Measurements from ENCODE around the gene TULP1.
A peak's percentile ranks its signal among the peaks of the same experiment; 100 is the strongest.

The TULP1 gene

DNA sequence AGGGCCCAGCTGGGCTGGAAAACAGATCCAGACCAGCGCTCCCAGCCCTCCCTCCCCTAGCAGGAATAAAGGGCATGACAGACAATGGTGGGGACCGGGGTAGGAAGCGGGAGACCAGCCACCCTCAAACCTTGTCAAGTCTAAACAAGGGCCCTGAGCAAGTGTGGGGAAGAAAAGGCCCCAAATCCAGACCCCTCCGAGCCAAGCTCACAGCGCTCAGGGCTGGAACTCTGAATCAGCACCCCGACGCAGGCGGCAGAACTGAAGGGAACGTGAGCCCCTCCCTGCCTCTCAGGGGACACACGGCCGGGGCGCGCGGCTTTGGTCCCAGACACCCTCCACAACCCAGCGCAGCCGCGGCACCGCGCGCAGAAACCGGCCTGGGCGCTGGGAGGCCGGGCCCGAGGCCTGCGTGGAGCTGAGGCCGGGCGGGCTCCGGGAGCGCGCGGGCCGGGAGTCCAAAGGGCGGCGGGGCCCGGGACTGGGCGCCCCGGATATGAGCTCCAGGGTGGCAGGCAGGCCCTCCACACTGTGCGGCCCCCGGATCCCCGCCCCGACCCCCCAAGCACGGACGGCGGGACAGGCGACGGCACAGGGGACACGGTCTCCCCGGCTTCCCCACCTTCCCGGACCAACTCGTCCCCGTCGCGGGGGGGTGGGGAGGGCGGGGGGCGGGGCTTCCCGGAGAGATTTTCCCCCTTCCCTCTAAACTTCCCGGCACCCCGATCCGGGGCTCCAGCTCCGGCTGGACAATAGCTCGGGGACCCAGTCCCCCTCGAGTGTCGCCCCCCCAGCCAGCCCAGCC, 16.5 kb downstream of the TULP1 start:
- H3K23ac ChIP-seq (ENCODE audit: low read length in 2 of 2) = peak overlapping the region in 1 of 2 experiments; percentile 43
- peak overlapping the region; percentile 74 to 92 for H3K18ac ChIP-seq (ENCODE audit: low read depth in 1 of 2, low read length in 2 of 2)
- peak overlapping the region; percentile 38 for H2AK5ac ChIP-seq (ENCODE audit: low read length, severe bottlenecking)
- WGBS = 3% methylated on average over 6 of the region's 63 CpGs
- H3K9ac ChIP-seq (ENCODE audit: low read length) = peak overlapping the region; percentile 91
- H2BK120ac ChIP-seq (ENCODE audit: low read depth, low read length) = peak overlapping the region; percentile 87
- H2BK5ac ChIP-seq (ENCODE audit: low read depth, low read length, poor library complexity, severe bottlenecking) = peak overlapping the region; percentile 85
- H4K91ac ChIP-seq (ENCODE audit: low read length) = peak overlapping the region; percentile 76
- peak overlapping the region in 1 of 2 experiments; percentile 59 for H2BK12ac ChIP-seq (ENCODE audit: low read length in 2 of 2)
- H3K4me2 ChIP-seq (ENCODE audit: low read length, poor library complexity, severe bottlenecking) = peak overlapping the region; percentile 89
- DNase-seq = no peak
- H3K9me3 ChIP-seq (ENCODE audit: control insufficient read depth, low read length) = no peaks in the 10 kb centered on the region
- H3K14ac ChIP-seq (ENCODE audit: low read length in 2 of 2) = peak overlapping the region; percentile 77 to 97
- H3K27ac ChIP-seq (ENCODE audit: low read length, poor library complexity, severe bottlenecking) = peak overlapping the region; percentile 78
- H4K8ac ChIP-seq (ENCODE audit: low read length) = no peak overlapping the region
- H3K4me3 ChIP-seq (ENCODE audit: insufficient read depth in 1 of 2, low read depth in 1 of 2, low read length in 2 of 2) = peak overlapping the region; percentile 76 to 85
- H3K27me3 ChIP-seq (ENCODE audit: control insufficient read depth in 1 of 2, insufficient read depth in 1 of 2, low read length in 2 of 2) = no peaks in the 10 kb centered on the region
- H2BK15ac ChIP-seq (ENCODE audit: low read depth, poor library complexity, severe bottlenecking) = peak overlapping the region; percentile 91
- H3K4me1 ChIP-seq (ENCODE audit: control insufficient read depth, insufficient read depth, low read depth, low read length) = peaks cover 63% of the 10 kb centered on the region
- H2AFZ ChIP-seq (ENCODE audit: low read depth, low read length) = no peak overlapping the region
- peaks cover 8% of the 10 kb centered on the region for H3K79me1 ChIP-seq (replicated peaks; ENCODE audit: low read length, poor library complexity, severe bottlenecking)
- H3K36me3 ChIP-seq (ENCODE audit: control insufficient read depth in 1 of 2, insufficient read depth in 2 of 2, low read depth in 1 of 2, low read length in 2 of 2) = peaks cover 0 to 12% of the 10 kb centered on the region in 2 experiments
- peak overlapping the region; percentile 84 to 98 for H3K4ac ChIP-seq (ENCODE audit: low read depth in 1 of 2, low read length in 2 of 2)

DNA sequence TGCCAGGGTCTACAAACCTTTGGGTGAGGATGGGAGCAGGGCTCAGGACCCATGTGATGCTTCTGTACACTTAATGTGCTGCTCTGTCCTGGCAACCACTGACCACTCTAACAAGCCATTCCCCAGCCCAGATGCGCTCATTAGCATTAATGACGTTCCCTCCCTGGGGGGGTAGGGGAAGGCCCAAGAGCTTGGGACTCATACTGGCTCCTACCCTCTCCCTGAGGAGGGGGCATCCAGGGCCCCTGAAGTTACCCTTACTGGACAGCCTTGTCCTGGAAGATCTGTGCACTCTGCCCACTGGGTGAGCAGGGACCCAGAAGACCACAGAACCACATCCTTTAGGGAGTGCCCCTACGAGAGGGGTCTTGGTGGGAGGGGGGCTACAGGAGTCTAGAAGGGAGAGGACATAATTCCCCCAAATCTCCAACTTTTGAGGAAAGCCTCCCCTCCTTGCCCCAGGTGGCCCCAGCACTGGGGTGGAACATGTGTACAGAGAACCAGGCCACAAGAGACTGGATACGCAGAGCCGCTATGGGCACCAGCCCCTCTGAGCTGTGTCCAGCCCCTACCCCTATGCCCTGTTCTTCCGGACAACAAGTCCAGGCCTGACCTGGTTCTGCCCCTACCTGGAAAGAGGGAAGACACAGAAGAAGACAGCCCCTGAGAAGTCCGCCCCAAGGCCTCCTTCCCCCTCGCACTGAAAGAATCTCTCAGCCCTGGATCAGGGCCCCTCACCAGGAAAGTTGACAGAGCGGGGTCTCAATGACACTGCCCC, 17.2 kb downstream of the TULP1 start:
- Histone ChIP-seq H2BK12ac (ENCODE audit: low read length in 2 of 2) (peak overlapping the region in 1 of 2 experiments; percentile 29), H3K27ac (ENCODE audit: low read length, poor library complexity, severe bottlenecking) (peak overlapping the region; percentile 78), H2AK5ac (ENCODE audit: low read length, severe bottlenecking) (peak overlapping the region; percentile 50), H2AFZ (ENCODE audit: low read depth, low read length) (no peak overlapping the region), H3K79me1 (replicated peaks; ENCODE audit: low read length, poor library complexity, severe bottlenecking) (peaks cover 8% of the 10 kb centered on the region), H2BK120ac (ENCODE audit: low read depth, low read length) (peak overlapping the region; percentile 65), H3K27me3 (ENCODE audit: control insufficient read depth in 1 of 2, insufficient read depth in 1 of 2, low read length in 2 of 2) (no peaks in the 10 kb centered on the region), H3K4ac (ENCODE audit: low read depth in 1 of 2, low read length in 2 of 2) (peak overlapping the region in 1 of 2 experiments; percentile 98), H4K91ac (ENCODE audit: low read length) (no peak overlapping the region), H2BK15ac (ENCODE audit: low read depth, poor library complexity, severe bottlenecking) (peak overlapping the region; percentile 87), H3K4me1 (ENCODE audit: control insufficient read depth, insufficient read depth, low read depth, low read length) (peaks cover 66% of the 10 kb centered on the region), H3K36me3 (ENCODE audit: control insufficient read depth in 1 of 2, insufficient read depth in 2 of 2, low read depth in 1 of 2, low read length in 2 of 2) (peaks cover 0 to 12% of the 10 kb centered on the region in 2 experiments), H3K18ac (ENCODE audit: low read depth in 1 of 2, low read length in 2 of 2) (peak overlapping the region; percentile 74 to 92), H3K4me2 (ENCODE audit: low read length, poor library complexity, severe bottlenecking) (peak overlapping the region; percentile 89), H4K8ac (ENCODE audit: low read length) (peak overlapping the region; percentile 83), H3K4me3 (ENCODE audit: insufficient read depth in 1 of 2, low read depth in 1 of 2, low read length in 2 of 2) (peak overlapping the region; percentile 76 to 85), H3K9ac (ENCODE audit: low read length) (peak overlapping the region; percentile 91), H3K9me3 (ENCODE audit: control insufficient read depth, low read length) (no peaks in the 10 kb centered on the region), H3K23ac (ENCODE audit: low read length in 2 of 2) (no peak overlapping the region), H3K14ac (ENCODE audit: low read length in 2 of 2) (peak overlapping the region in 1 of 2 experiments; percentile 38), H2BK5ac (ENCODE audit: low read depth, low read length, poor library complexity, severe bottlenecking) (no peak overlapping the region)
- 51% methylated on average over 9 of the region's 9 CpGs for WGBS
- DNase-seq = peak; percentile 78

DNA sequence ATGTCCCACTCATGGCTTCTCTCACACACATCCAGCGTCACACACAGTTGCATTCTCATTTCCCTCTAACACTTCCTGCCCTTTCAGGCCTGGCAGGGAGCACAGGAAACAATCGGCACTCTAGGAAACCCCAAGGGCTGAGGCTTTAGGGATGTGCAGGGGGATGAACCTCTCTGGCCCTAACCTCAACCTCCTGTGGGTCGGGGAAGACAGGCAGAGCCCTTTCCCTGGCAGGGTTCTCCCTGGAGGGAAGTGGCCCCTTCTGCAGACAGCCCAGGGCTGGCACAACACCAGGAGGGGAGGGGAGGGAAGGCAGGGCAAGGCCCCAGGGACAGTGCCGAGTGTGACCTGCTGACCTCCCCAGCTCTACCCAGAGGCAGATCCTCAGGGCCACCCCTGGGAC, 18.5 kb downstream of the TULP1 start:
- Histone ChIP-seq H3K36me3 (ENCODE audit: control insufficient read depth in 1 of 2, insufficient read depth in 2 of 2, low read depth in 1 of 2, low read length in 2 of 2) (peaks cover 0 to 12% of the 10 kb centered on the region in 2 experiments), H3K27ac (ENCODE audit: low read length, poor library complexity, severe bottlenecking) (peak overlapping the region; percentile 3), H3K4me2 (ENCODE audit: low read length, poor library complexity, severe bottlenecking) (peak overlapping the region; percentile 52), H2AK5ac (ENCODE audit: low read length, severe bottlenecking) (peak overlapping the region; percentile 14), H3K9ac (ENCODE audit: low read length) (peak overlapping the region; percentile 24), H3K14ac (ENCODE audit: low read length in 2 of 2) (peak overlapping the region in 1 of 2 experiments; percentile 76), H4K8ac (ENCODE audit: low read length) (no peak overlapping the region), H3K4me3 (ENCODE audit: insufficient read depth in 1 of 2, low read depth in 1 of 2, low read length in 2 of 2) (peak overlapping the region in 1 of 2 experiments; percentile 40), H2BK15ac (ENCODE audit: low read depth, poor library complexity, severe bottlenecking) (no peak overlapping the region), H2BK5ac (ENCODE audit: low read depth, low read length, poor library complexity, severe bottlenecking) (no peak overlapping the region), H3K4me1 (ENCODE audit: control insufficient read depth, insufficient read depth, low read depth, low read length) (peaks cover 70% of the 10 kb centered on the region), H2BK120ac (ENCODE audit: low read depth, low read length) (no peak overlapping the region), H2AFZ (ENCODE audit: low read depth, low read length) (no peak overlapping the region), H2BK12ac (ENCODE audit: low read length in 2 of 2) (peak overlapping the region in 1 of 2 experiments; percentile 81), H3K18ac (ENCODE audit: low read depth in 1 of 2, low read length in 2 of 2) (peak overlapping the region; percentile 9 to 40), H3K27me3 (ENCODE audit: control insufficient read depth in 1 of 2, insufficient read depth in 1 of 2, low read length in 2 of 2) (no peaks in the 10 kb centered on the region), H3K79me1 (replicated peaks; ENCODE audit: low read length, poor library complexity, severe bottlenecking) (peaks cover 8% of the 10 kb centered on the region), H3K4ac (ENCODE audit: low read depth in 1 of 2, low read length in 2 of 2) (peak overlapping the region in 1 of 2 experiments; percentile 64), H3K9me3 (ENCODE audit: control insufficient read depth, low read length) (no peaks in the 10 kb centered on the region), H3K23ac (ENCODE audit: low read length in 2 of 2) (no peak overlapping the region), H4K91ac (ENCODE audit: low read length) (peak overlapping the region; percentile 58)
- peak; percentile 52 for DNase-seq
- WGBS = 14% methylated on average over 3 of the region's 4 CpGs
